ENCODE results near the gene PPP3CA. TPM values are rescaled to one million over a fixed set of nuclear protein-coding genes. Genes with fewer than 3 reads are reported as not detected.

PPP3CA gene
- total RNA-seq, 1 experiment from 2014 or later, result 33.8 TPM

- Mint-ChIP-seq H3K9me3 (ENCODE audit: unreplicated experiment) (no peaks in the 10 kb centered on the region), H3K36me3 (ENCODE audit: insufficient read depth, unreplicated experiment) (no peaks in the 10 kb centered on the region), H3K27ac (ENCODE audit: unreplicated experiment) (no peak overlapping the region), H3K27me3 (ENCODE audit: insufficient read depth, unreplicated experiment) (no peaks in the 10 kb centered on the region), H3K4me1 (ENCODE audit: low read depth, unreplicated experiment) (no peaks in the 10 kb centered on the region), H3K4me3 (ENCODE audit: unreplicated experiment) (no peak overlapping the region)
- no peaks in the 10 kb centered on the region for H3K36me3 ChIP-seq (ENCODE audit: control insufficient read depth, insufficient read depth, low read length)
- POLR2A ChIA-PET, result no interaction called here
- CTCF ChIA-PET, result no interaction called here
- no TSS peak for BruUV-seq (replicated peaks)
- no peaks in the 10 kb centered on the region for H3K27me3 ChIP-seq (replicated peaks; ENCODE audit: control insufficient read depth, insufficient read depth, low read length)
- no peak for TF ChIP-seq CTCF (IDR thresholded peaks at IDR 0.05; ENCODE audit: insufficient read depth in 1 of 2, low read depth in 1 of 2, low read length in 1 of 2, severe bottlenecking in 1 of 2, unreplicated experiment in 1 of 2)
- no peak for DNase-seq
- H3K9me3 ChIP-seq, result no peaks in the 10 kb centered on the region
- intact Hi-C loops (cut with micrococcal nuclease; ENCODE audit: unreplicated experiment), result no loop called here
- H3K4me1 ChIP-seq, result no peaks in the 10 kb centered on the region
- H3K4me3 ChIP-seq (ENCODE audit: low read depth, low read length), result no peak overlapping the region
Observed at GRCh38 chr4:101292214-101292613, 55.1 kb downstream of the PPP3CA start.

GRCh38 chr4:101291198-101291597 is 56.1 kb downstream of the PPP3CA start:
- no TSS peak for BruUV-seq (replicated peaks)

GRCh38 chr4:101290654-101291053 is 56.7 kb downstream of the PPP3CA start:
- no TSS peak for BruUV-seq (replicated peaks)
- no peaks in the 10 kb centered on the region for H3K36me3 Mint-ChIP-seq (ENCODE audit: insufficient read depth, unreplicated experiment)
- H3K9me3 Mint-ChIP-seq (ENCODE audit: unreplicated experiment), result no peaks in the 10 kb centered on the region
- H3K27me3 Mint-ChIP-seq (ENCODE audit: insufficient read depth, unreplicated experiment), result no peaks in the 10 kb centered on the region
- Histone ChIP-seq H3K4me3 (ENCODE audit: low read depth, low read length) (no peak overlapping the region), H3K27me3 (replicated peaks; ENCODE audit: control insufficient read depth, insufficient read depth, low read length) (no peaks in the 10 kb centered on the region), H3K4me1 (no peaks in the 10 kb centered on the region), H3K36me3 (ENCODE audit: control insufficient read depth, insufficient read depth, low read length) (no peaks in the 10 kb centered on the region), H3K9me3 (no peaks in the 10 kb centered on the region)
- no peak overlapping the region for H3K4me3 Mint-ChIP-seq (ENCODE audit: unreplicated experiment)
- no peak for TF ChIP-seq CTCF (IDR thresholded peaks at IDR 0.05; ENCODE audit: insufficient read depth in 1 of 2, low read depth in 1 of 2, low read length in 1 of 2, severe bottlenecking in 1 of 2, unreplicated experiment in 1 of 2)
- H3K4me1 Mint-ChIP-seq (ENCODE audit: low read depth, unreplicated experiment), result no peaks in the 10 kb centered on the region
- no peak for DNase-seq
- ChIA-PET CTCF (no interaction called here), POLR2A (interaction anchor here (0.6 kb wide), 1 partner anchor 10 kb away, joined by 4 read pairs; no protein-coding TSS in a partner anchor)
- intact Hi-C loops (cut with micrococcal nuclease; ENCODE audit: unreplicated experiment), result no loop called here
- H3K27ac Mint-ChIP-seq (ENCODE audit: unreplicated experiment), result no peak overlapping the region

More at GRCh38 chr4:101291198-101291597, 56.1 kb downstream of the PPP3CA start:
- no peaks in the 10 kb centered on the region for H3K36me3 ChIP-seq (ENCODE audit: control insufficient read depth, insufficient read depth, low read length)
- no peaks in the 10 kb centered on the region for H3K27me3 ChIP-seq (replicated peaks; ENCODE audit: control insufficient read depth, insufficient read depth, low read length)
- Mint-ChIP-seq H3K4me1 (ENCODE audit: low read depth, unreplicated experiment) (no peaks in the 10 kb centered on the region), H3K27ac (ENCODE audit: unreplicated experiment) (no peak overlapping the region), H3K4me3 (ENCODE audit: unreplicated experiment) (no peak overlapping the region), H3K27me3 (ENCODE audit: insufficient read depth, unreplicated experiment) (no peaks in the 10 kb centered on the region), H3K36me3 (ENCODE audit: insufficient read depth, unreplicated experiment) (no peaks in the 10 kb centered on the region), H3K9me3 (ENCODE audit: unreplicated experiment) (no peaks in the 10 kb centered on the region)
- no peak overlapping the region for H3K4me3 ChIP-seq (ENCODE audit: low read depth, low read length)
- no peak for DNase-seq
- ChIA-PET POLR2A (interaction anchor here (0.6 kb wide), 1 partner anchor 10 kb away, joined by 4 read pairs; no protein-coding TSS in a partner anchor), CTCF (no interaction called here)
- intact Hi-C loops (cut with micrococcal nuclease; ENCODE audit: unreplicated experiment), result no loop called here
- no peak for TF ChIP-seq CTCF (IDR thresholded peaks at IDR 0.05; ENCODE audit: insufficient read depth in 1 of 2, low read depth in 1 of 2, low read length in 1 of 2, severe bottlenecking in 1 of 2, unreplicated experiment in 1 of 2)
- no peaks in the 10 kb centered on the region for H3K9me3 ChIP-seq
- no peaks in the 10 kb centered on the region for H3K4me1 ChIP-seq
